NCI-H2227 (cell line): ENCODE measurements around the gene SERPINA9.
"Not testable (repeated sequence)": the region's sequence is repeated elsewhere in the genome, so short reads cannot be mapped to it uniquely, and the experiment has no call there.

Experiments used
- DNase-seq: peaks from one replicate; lab custom pipeline; 2025; ENCODE audit not compliant: unreplicated experiment; lab: John Stamatoyannopoulos, UW

SERPINA9 gene, protein sequence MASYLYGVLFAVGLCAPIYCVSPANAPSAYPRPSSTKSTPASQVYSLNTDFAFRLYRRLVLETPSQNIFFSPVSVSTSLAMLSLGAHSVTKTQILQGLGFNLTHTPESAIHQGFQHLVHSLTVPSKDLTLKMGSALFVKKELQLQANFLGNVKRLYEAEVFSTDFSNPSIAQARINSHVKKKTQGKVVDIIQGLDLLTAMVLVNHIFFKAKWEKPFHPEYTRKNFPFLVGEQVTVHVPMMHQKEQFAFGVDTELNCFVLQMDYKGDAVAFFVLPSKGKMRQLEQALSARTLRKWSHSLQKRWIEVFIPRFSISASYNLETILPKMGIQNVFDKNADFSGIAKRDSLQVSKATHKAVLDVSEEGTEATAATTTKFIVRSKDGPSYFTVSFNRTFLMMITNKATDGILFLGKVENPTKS

DNA sequence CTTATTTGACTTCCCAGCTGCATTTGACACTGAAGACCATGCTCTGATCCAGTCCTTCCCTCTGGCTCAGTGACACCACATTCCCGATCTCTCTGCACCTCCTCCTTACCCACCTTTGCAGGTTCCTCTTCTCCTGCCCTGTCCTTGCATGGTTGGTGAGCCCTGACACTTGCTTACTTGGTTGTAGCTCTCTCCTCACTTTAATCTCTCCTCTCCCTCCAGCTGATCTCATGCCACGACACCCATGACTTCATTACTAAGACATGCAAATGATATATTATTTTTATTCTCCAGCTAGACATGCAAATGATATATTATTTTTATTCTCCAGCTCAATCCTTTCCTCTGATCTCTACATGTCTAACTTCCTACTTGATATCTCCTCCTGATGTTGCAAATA is at the start of gene SERPINA9:
SERPINA9 (minus strand) TSS at position 175 of the 400 bp plus-strand sequence. CDS start 6,357 bp downstream, outside the sequence.
- DNase-seq: no peak

DNA sequence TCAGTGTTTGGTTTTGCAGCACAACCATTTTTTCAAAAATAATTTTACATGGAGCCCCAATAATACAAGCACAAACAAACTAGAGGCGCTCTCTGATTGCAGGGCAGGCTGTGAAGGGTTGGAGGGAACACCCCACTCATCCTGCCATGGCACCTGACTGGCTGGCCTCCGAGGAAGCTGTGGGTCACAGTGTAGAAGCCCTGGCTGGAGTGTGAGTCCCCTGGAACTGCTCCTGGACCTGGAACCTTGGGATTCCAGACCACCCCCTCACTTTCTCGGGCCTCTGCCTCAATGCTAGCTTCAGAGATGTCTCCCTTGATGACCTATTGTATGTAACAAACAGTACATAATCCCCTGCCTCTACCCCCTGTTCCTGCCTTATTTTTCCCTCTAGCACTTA is 48.1 kb upstream of the SERPINA9 start:
- DNase-seq: no peak

DNA sequence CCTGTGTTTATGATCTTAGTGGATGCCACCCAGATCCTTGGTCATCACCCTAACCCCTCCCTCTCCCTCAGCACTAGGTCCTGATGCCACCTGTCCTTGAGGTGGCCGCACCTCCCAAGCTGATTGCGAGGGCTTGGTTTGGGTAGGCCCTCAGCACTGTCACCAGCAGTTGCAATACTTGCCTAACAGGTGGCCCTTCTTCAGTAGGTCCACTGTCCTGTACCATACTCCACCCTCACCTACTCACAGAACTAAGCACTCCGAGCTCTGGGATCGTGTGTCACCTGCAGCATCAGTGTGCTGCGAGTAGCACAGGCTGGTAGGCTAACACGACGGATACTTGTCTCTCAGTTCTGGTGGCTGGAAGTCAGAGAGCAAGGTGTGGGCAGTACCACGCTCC is 47.3 kb upstream of the SERPINA9 start:
- DNase-seq: no peak

DNA sequence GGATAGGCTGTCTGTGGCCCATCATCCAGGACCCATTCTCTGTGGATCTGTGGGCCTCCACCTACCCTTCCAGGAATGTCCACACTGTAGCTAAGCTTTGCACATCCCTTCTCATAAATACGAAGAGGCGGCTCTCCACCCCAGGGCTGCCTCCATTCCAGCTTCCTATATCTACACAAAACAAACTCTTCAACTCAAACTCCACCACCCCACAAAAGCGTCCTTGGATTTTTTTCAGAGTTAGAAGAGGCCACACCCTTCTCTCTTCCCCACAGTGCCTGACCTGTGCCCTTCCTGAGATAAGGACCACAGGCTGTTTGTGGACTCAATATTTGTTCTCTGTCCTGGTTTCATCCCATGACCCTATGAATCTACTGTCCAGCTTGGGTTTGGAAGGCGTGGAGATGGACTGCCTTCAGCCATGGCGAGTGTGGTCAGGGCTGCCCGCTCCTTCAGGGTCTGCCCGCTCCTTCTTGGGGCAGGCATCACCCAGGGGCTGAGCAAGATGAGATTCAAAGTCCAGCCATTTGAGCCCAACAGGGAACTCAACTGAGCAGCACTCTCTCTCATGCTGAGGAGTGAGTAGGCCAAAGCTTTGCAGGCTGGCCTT is 46.2 kb upstream of the SERPINA9 start:
- no peak for DNase-seq

DNA sequence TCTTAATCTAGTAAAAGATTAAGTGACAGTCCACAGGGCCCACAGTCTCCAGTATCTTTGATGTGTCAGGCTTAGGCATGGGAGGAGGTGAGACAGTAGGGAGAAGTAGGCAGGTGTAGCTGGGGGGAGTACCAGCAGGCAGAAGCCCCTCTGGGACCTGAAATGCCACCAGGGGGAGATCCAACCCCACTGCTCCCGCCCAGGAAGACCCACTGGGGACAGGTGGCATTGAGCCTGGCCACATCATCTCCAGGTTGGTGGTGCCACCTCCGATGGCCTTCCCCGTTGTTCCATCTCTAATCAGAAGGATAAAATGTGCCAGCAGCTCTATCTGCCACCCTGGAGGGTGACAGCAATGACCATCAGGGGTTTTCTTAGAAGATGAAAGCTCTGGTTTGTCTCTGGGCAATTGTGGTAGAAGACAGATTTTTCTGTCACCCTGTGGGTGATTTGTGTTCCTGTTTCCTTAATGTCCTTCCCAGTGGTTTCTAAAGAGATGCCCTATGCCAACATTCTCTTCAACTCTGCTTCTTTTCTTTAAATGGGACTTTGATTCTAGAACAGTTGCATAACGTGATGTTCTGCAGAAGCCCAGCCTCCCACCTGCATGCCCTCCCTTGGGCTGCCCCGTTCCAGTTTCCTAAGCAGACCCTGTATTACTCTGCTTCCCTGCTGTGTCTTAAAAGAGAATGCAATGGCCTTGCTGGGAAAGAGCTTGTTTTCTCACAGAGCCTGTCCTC is 45.5 kb upstream of the SERPINA9 start:
- DNase-seq: no peak

DNA sequence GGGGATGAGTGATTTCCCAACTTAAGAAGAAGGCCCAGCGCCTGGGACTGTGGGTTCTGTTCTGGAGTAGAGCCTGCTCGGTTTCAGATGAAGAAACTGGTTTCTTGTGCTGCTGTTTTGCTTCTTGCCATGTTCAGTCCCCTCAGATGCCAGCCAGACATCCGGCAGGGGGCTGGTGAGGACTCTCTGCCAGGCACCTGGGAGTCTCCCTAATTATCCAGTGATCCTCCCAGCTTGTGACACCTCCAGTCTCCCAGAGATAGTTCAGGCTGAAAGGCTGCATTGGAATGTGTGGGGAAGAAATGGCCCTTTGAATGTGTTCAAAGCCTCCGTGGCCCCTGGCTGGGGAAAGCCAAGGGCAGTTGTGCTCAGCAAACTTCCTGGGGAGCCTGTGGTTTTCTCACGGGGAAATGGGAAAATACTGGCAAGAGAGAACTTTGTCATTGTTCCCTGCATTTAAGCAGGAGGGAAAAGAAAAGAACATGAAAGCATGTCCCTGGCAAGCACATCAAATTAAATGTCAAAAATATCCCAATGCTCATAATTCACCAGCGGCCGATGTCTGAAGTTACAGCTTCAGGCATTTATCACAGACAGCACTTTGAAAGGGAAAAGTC is 41.8 kb upstream of the SERPINA9 start:
- no peak for DNase-seq

GRCh38 chr14:94517248-94517640 is 41.2 kb upstream of the SERPINA9 start:
- DNase-seq: no peak

DNA sequence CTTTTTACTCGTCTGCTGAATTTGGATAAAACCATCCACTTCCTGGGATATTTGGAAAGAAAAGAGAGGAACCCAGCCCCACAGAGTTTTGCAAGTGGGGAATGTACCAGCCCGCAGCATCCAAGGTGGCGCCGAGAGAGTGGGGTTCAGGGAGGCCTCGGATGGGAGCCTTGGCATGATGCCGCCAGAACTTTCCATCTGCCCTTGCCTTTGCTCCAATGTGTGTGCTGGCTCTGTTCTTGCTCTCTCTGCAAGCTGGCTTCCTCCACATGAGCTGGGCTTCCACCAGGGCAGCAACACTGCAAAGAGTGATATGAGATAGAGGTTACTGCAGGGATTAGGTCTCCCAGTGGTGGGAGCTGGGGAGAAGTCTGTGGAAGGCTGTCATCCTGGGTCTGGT is 39.9 kb upstream of the SERPINA9 start:
- DNase-seq: no peak

DNA sequence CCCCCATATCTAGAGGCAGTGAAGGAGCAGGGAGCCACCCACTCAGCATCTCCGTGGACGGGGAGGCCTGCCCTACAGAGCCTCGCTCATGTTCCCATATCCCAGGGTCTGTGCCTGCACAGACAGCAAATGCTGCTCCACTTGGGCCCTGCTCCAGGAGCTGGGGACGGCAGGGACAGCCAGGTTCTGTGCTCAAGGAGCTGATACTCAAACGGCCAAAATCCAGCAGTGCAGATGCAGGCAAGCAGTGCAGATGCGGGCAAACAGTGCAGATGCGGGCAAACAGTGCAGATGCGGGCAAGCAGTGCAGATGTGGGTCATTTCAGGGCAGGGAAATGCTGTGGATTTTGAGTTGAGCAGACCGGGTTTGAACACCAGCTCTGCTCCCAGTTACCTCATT is 39.4 kb upstream of the SERPINA9 start:
- DNase-seq: no peak

GRCh38 chr14:94514351-94514750 is 38.4 kb upstream of the SERPINA9 start:
- DNase-seq: no peak

DNA sequence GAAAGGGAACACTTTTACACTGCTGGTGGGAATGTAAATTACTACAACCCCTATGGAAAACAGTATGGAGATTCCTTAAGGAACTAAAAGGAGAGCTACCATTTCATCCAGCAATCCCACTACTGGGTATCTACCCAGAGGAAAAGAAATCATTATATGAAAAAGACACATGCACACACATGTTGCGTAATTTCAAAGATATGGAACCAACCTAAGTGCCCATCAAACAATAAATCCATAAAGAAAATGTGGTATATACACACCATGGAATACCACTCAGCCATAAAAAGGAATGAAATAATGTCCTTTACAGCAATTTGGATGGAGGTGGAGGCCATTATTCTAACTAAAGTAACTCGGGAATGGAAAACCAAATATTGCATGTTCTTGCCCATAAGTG is 34.5 kb upstream of the SERPINA9 start:
- DNase-seq: not testable (repeated sequence)

DNA sequence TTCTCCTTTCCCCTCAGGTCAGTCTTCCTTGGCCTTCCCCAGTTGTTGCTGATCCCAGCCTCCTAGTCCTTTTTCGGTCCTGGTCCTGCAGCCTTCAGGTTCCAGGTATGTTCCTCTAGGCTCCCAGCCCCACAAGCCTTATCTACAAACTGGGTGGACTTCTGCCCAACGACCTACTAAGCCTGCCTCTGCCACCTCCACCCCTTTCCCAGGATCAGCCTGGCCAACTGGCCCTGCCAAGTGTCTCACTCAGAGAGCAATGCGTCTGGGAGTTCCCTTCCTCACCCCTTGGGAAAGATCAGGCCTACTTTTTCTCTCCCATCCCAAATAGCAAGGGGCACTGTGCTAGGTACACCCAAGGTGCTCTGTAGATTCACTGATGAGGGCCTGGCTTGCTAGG is 33.4 kb upstream of the SERPINA9 start, which contains the start of gene SERPINA12:
SERPINA12 (minus strand) TSS at position 114 of the 400 bp plus-strand sequence. CDS start 11,072 bp downstream, outside the sequence.
- DNase-seq: no peak

DNA sequence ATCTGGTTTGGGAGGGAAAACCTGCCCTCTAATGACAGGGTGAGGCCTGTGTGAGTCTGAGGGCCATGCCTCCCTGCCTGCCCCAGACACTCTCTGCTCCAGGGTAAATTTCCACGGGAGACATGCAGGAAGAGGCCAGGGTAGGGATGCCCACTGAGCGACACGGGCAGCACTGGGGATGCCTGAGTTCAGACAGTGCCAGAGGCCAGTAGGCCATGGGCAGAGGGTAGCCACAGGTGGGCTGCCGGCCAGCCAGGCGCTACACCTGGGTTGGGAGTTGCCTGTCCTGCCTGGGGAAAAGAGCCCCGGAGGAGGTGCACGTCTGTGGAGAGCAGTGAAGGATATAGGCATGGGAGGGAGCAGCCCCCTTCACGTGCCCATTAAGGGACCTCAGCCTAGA is 29.6 kb upstream of the SERPINA9 start:
- DNase-seq: no peak

DNA sequence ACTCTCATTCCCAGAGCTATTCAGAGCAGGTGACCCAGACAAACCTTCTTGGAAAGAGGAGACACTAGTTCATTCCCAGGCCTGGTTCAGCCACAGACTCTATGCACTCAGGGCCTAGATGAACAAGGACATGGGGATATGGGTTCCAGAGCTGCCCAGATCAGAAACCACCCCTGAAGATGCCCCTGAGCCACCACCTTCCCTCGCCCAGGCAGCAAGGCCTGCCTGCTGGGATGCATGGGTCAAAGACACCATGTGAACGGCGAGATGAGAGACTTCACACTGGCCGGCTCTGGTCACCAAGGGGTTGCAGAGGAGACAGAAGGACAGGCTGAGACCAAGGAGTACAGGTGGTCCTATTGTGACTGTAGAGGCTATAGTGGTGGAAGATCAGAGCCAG is 29.2 kb upstream of the SERPINA9 start:
- DNase-seq: no peak

GRCh38 chr14:94501588-94502516 is 25.9 kb upstream of the SERPINA9 start:
- DNase-seq: no peak

DNA sequence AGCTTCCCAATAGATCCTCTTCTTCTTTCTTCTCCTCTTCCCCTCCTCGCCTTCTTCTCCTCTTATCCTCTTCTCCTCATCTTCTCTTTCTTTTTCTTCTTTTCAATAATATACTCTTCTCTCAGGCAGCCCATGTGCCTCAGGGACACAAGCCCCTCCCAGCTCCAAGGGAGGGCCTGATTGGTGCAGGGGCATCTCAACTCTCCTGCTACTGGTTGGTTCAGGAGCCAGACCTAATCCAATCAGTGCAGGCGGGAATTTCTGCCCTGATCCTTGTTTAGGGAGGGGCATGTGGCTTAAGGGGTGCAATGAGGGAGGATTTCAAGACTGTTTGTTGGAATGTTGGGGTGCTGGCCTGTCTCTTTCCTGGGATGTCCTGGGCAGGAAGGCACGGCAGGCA is 24.3 kb upstream of the SERPINA9 start:
- DNase-seq: no peak

- DNase-seq: no peak
These were observed 23.7 kb upstream of the SERPINA9 start for GRCh38 chr14:94499673-94500072.

DNA sequence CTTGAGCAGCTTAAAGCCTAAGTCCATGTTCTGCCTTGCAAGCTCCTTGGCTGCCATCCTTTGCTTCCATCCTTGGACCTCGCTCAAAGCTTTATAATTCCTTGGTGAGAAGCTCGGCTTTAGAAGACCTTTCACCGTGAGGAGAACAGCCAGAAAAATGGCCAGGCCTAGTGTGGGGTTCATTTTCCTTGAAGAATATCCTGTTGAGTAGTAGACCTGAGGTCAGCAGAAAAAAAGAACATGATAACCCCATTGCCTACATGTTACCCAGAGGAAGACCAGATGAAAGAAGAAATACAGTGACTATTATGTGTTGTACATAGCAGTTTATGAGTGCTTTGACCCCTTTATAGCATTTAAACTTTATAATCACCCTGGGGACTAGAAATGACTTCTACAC is 22.2 kb upstream of the SERPINA9 start:
- no peak for DNase-seq

- DNase-seq: no peak
These were observed 18.1 kb upstream of the SERPINA9 start for GRCh38 chr14:94494085-94494484.

DNA sequence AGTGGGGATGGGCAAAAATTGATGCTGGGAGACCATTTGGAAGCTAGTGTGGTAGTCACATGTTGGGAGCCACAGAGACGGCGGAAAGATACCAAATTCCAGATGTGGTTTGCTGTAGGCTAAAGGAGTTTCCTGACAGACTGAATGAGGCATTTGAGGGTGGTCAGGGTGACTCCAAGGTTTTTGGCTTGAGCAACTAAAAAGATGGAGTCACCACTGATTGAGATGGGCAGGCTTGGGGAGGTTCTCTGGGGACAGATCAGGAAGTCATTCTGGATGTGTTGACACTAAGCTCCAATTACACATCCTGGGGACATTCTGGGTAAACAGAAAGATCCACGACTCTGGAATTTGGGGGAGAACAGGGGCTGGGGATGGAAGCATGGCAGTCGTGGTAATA is 15.5 kb upstream of the SERPINA9 start:
- DNase-seq: no peak
